ENCODE measurements around the gene GALR2.
A peak's percentile ranks its signal among the peaks of the same experiment; 100 is the strongest.

GRCh38 chr17:76072148-76072858, 2.3 kb upstream of the GALR2 start, which contains the start of gene SRP68:
- TF ChIP-seq POLR2AphosphoS5 (IDR thresholded peaks at IDR 0.05) (peak; percentile 75 to 89 (median 78)), CTCF (IDR thresholded peaks at IDR 0.05) (no peak), POLR2A (IDR thresholded peaks at IDR 0.05) (no peak)
